ENCODE data around the gene CEACAM18.
"Not testable (repeated sequence)": the region's sequence is repeated elsewhere in the genome, so short reads cannot be mapped to it uniquely, and the experiment has no call there.

Gene CEACAM18

GRCh38 chr19:51462276-51462675 is 16.1 kb upstream of the CEACAM18 start:
- no peak for DNase-seq

- no peak for DNase-seq
Observed at GRCh38 chr19:51462681-51463080, 15.7 kb upstream of the CEACAM18 start.

- not testable (repeated sequence) for DNase-seq
Observed at GRCh38 chr19:51463976-51464581, 14.3 kb upstream of the CEACAM18 start.

GRCh38 chr19:51466723-51467122 is 11.6 kb upstream of the CEACAM18 start:
- DNase-seq = no peak

GRCh38 chr19:51467864-51468544 is 10.3 kb upstream of the CEACAM18 start:
- DNase-seq = no peak

- DNase-seq = no peak
Observed at GRCh38 chr19:51468545-51468920, 9.8 kb upstream of the CEACAM18 start.

GRCh38 chr19:51469162-51469561 is 9.2 kb upstream of the CEACAM18 start:
- no peak for DNase-seq

- no peak for DNase-seq
Observed at GRCh38 chr19:51469629-51470028, 8.7 kb upstream of the CEACAM18 start.

- DNase-seq = no peak
Observed at GRCh38 chr19:51470966-51471365, 7.4 kb upstream of the CEACAM18 start.

GRCh38 chr19:51471527-51471926 is 6.8 kb upstream of the CEACAM18 start:
- DNase-seq = no peak

GRCh38 chr19:51472607-51473006 is 5.7 kb upstream of the CEACAM18 start:
- DNase-seq = no peak

GRCh38 chr19:51473009-51473707 is 5.2 kb upstream of the CEACAM18 start:
- DNase-seq = peak; percentile 70

GRCh38 chr19:51476164-51476563 is 2.2 kb upstream of the CEACAM18 start:
- DNase-seq = no peak

- no peak for DNase-seq
Observed at GRCh38 chr19:51477344-51477743, 995 bp upstream of the CEACAM18 start.

- DNase-seq = peak; percentile 13
Observed at GRCh38 chr19:51479531-51480331, 1.4 kb downstream of the CEACAM18 start.

- DNase-seq = no peak
Observed at GRCh38 chr19:51480590-51480989, 2.3 kb downstream of the CEACAM18 start.

GRCh38 chr19:51485960-51486660 is 7.8 kb downstream of the CEACAM18 start:
- no peak for DNase-seq

- DNase-seq = no peak
Observed at GRCh38 chr19:51488491-51488890, 10.2 kb downstream of the CEACAM18 start.

- DNase-seq = no peak
Observed at GRCh38 chr19:51489113-51489512, 10.8 kb downstream of the CEACAM18 start.

GRCh38 chr19:51490676-51491075 is 12.3 kb downstream of the CEACAM18 start:
- DNase-seq = no peak

- no peak for DNase-seq
Observed at GRCh38 chr19:51491586-51491985, 13.2 kb downstream of the CEACAM18 start.

GRCh38 chr19:51493776-51494175 is 15.4 kb downstream of the CEACAM18 start:
- DNase-seq = no peak

GRCh38 chr19:51497666-51498065 is 19.3 kb downstream of the CEACAM18 start:
- DNase-seq = no peak

Data from NK-92 treated with Interleukin-12 subunit alpha and Interleukin-12 subunit beta, amount 100 ng/mL, for 24 hours (cell line).